Measurements from ENCODE around the gene GSTO1. TPM values are rescaled to one million over a fixed set of nuclear protein-coding genes. Genes with fewer than 3 reads are reported as not detected.

Gene GSTO1
- total and polyA plus RNA-seq, 2 of the 13 experiments (the other 11 are each of a cell fraction or from before 2014, with no cell fraction given) = 228 to 300 TPM

DNA sequence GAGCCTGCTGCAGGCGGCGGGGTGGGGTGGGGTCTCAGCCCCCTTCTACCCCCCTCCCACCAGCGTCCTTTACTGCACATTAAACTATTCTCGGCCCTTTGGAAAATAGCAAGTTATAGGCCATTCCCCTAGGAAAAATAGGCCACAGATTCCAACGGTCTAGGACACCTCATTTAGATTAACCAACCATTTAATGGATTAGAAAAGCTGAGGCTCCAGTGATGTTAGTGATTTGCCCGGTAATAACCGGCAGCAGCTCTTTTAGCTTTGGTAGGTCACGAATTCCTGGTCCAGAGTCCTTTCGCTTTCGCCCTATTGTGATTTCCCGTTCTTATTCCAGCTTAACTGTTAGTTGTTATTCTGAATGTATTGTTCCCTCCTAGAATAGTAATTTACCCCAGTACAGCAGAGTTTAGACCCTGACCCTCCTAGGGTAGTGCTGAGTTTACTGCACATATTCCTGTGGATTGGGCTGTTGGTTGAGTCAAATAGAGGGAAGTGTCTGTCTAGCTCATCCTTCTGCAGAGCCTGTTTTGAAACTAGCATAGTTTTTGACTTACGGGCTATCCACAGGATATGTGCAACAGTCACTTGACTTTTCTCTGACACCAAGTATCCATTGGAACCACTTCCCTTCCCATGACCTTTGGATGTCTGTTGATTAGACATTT lies 754 bp downstream of the GSTO1 start (continued):
- TF ChIP-seq RNF219 (CRISPR knock-in tag; IDR thresholded peaks at IDR 0.05) = no peak

GRCh38 chr10:104256335-104256961 lies 1.8 kb downstream of the GSTO1 start:
- BruUV-seq (replicated peaks) = no TSS peak
- ChIA-PET POLR2A (interaction anchor here (4.6 to 6.7 kb wide), 3 partner anchors 18 to 31 kb away, joined by 30 to 59 read pairs (median 51); partner anchors contain the start of gene CFAP43), CTCF (ENCODE audit: low intra/inter-chr PET ratio, low total read pairs) (no interaction called here)
- in situ Hi-C loops (cut with HindIII; ENCODE audit: extremely low pct_ligation_motif_present, low pct_unique_long_range_greater_than_20kb) = no loop called here
- Histone ChIP-seq H3K27ac (ENCODE audit: extremely low read length, insufficient read depth, low read length) (peak overlapping the region; percentile 90), H4K20me1 (ENCODE audit: insufficient read depth, low read length) (peaks cover 5% of the 10 kb centered on the region; the same call in 1 of the 2 replicates), H2AFZ (ENCODE audit: low read length) (no peak overlapping the region), H3K4me3 (replicated peaks in 1 of 3; ENCODE audit: insufficient read depth in 1 of 3, low read depth in 2 of 3, low read length in 3 of 3) (peak overlapping the region; percentile 83 to 88 (median 88); a peak in 5 of 6 replicates), H3K4me2 (ENCODE audit: low read depth, low read length) (peak overlapping the region; percentile 84), H3K27me3 (ENCODE audit: control insufficient read depth in 1 of 2, insufficient read depth in 2 of 2, low read length in 2 of 2) (no peaks in the 10 kb centered on the region; a peak in 1 of 5 replicates), H3K79me2 (ENCODE audit: insufficient read depth, low read length) (peaks cover 74% of the 10 kb centered on the region), H3K36me3 (replicated peaks in 1 of 2; ENCODE audit: control insufficient read depth in 1 of 2, insufficient read depth in 2 of 2, low read length in 2 of 2) (peaks cover 4 to 37% of the 10 kb centered on the region in 2 experiments; a peak in 4 of 5 replicates), H3K9ac (ENCODE audit: insufficient read depth, low read depth, low read length) (peak overlapping the region; percentile 83), H3K9me3 (ENCODE audit: low read length) (no peaks in the 10 kb centered on the region), H3K4me1 (ENCODE audit: insufficient read depth, low read length) (peaks cover 81% of the 10 kb centered on the region)
- ATAC-seq (peak; percentile 24; the same call in 2 of the 3 replicates), DNase-seq (ENCODE audit: low spot score) (peak; percentile 63), FAIRE-seq (peak; percentile 43)
- 0% methylated on average over 1 of the region's 1 CpG for WGBS (ENCODE audit: low lambda C conversion rate)
- intact Hi-C loops (cut with micrococcal nuclease; ENCODE audit: unreplicated experiment) = loop anchor here (10.0 kb wide), 1 partner anchor 132 kb away; the partner anchor contains the start of gene SFR1
- no peak for TF ChIP-seq FOXP1 (IDR thresholded peaks at IDR 0.05)
- TF ChIP-seq FOXP1 (CRISPR knock-in tag; IDR thresholded peaks at IDR 0.05) = peak; percentile 74
- TF ChIP-seq ZNF652 (CRISPR knock-in tag; IDR thresholded peaks at IDR 0.05; ENCODE audit: borderline replicate concordance, low read depth) = peak; percentile 27; the same call in 1 of the 2 replicates
- peak; percentile 41; the same call in 1 of the 2 replicates for TF ChIP-seq NCOA2 (CRISPR knock-in tag; IDR thresholded peaks at IDR 0.05)
- TF ChIP-seq, protein P1, sequence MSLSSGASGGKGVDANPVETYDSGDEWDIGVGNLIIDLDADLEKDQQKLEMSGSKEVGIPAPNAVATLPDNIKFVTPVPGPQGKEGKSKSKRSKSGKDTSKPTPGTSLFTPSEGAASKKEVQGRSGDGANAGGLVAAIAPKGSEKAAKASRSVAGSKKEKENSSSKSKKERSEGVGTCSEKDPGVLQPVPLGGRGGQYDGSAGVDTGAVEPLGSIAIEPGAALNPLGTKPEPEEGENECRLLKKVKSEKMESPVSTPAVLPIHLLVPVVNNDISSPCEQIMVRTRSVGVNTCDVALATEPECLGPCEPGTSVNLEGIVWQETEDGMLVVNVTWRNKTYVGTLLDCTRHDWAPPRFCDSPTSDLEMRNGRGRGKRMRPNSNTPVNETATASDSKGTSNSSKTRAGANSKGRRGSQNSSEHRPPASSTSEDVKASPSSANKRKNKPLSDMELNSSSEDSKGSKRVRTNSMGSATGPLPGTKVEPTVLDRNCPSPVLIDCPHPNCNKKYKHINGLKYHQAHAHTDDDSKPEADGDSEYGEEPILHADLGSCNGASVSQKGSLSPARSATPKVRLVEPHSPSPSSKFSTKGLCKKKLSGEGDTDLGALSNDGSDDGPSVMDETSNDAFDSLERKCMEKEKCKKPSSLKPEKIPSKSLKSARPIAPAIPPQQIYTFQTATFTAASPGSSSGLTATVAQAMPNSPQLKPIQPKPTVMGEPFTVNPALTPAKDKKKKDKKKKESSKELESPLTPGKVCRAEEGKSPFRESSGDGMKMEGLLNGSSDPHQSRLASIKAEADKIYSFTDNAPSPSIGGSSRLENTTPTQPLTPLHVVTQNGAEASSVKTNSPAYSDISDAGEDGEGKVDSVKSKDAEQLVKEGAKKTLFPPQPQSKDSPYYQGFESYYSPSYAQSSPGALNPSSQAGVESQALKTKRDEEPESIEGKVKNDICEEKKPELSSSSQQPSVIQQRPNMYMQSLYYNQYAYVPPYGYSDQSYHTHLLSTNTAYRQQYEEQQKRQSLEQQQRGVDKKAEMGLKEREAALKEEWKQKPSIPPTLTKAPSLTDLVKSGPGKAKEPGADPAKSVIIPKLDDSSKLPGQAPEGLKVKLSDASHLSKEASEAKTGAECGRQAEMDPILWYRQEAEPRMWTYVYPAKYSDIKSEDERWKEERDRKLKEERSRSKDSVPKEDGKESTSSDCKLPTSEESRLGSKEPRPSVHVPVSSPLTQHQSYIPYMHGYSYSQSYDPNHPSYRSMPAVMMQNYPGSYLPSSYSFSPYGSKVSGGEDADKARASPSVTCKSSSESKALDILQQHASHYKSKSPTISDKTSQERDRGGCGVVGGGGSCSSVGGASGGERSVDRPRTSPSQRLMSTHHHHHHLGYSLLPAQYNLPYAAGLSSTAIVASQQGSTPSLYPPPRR (CRISPR knock-in tag; IDR thresholded peaks at IDR 0.05; ENCODE audit: borderline replicate concordance) = 0 out of 2 replicates have a peak, but pooled peaks have one; percentile 43
- no peak for TF ChIP-seq CBX5 (CRISPR knock-in tag; IDR thresholded peaks at IDR 0.05; ENCODE audit: borderline replicate concordance)
- TF ChIP-seq ARID5B (CRISPR knock-in tag; IDR thresholded peaks at IDR 0.05) = peak; percentile 65
- 0 out of 2 replicates have a peak, but pooled peaks have one; percentile 12 for TF ChIP-seq KDM6A (CRISPR knock-in tag; IDR thresholded peaks at IDR 0.05; ENCODE audit: low read depth)

All from HepG2 (cell line).